Endothelial cell of umbilical vein (primary cell): ENCODE measurements around the gene CLSTN1. TPM values are rescaled to one million over a fixed set of nuclear protein-coding genes. Genes with fewer than 3 reads are reported as not detected.

ENCODE experiments used
- BruUV-seq: library from RNA; stranded (reverse); fragments of 400-500 nt; replicated peaks from 2 replicates; lab custom pipeline; 2021; lab: Mats Ljungman, UMichigan
- CTCF ChIA-PET: fragments of 300-600, 350-600 bp; sonication (Branson Sonifier 250); formaldehyde crosslinking; loops from one replicate; lab custom pipeline; 2021; ENCODE audit warnings: antibody characterized with exemption, inconsistent platforms; lab: Charles Lee
- POLR2A ChIA-PET: fragments of 300-600, 350-600 bp; sonication (Branson Sonifier 250); formaldehyde crosslinking; loops from one replicate; lab custom pipeline; 2021; ENCODE audit warnings: antibody characterized with exemption, inconsistent platforms; lab: Charles Lee
- DNase-seq: peaks from one replicate; pipeline ENCODE4 v3.0.0-alpha.2; 2011; ENCODE audit warnings: low read depth, low spot score
- FAIRE-seq: peaks from 2 replicates; lab custom pipeline; 2011; peaks lifted over from hg19 to GRCh38; lab: Jason Lieb, UNC
- H2AFZ ChIP-seq: 2 replicates; pipeline ENCODE4 v1.6.0; 2012; ENCODE audit warnings: low read depth, low read length, control low read depth, inconsistent platforms
- H3K27ac ChIP-seq: 2 replicates; pipeline ENCODE4 v1.5.1; 2011; ENCODE audit warnings: low read depth, mild to moderate bottlenecking, control low read depth, low read length, moderate library complexity; ENCODE audit not compliant: insufficient read depth
- H3K27me3 ChIP-seq, 2 experiments: 2 replicates each; pipeline versions ENCODE4 v1.6.0 to v1.6.1; 2011; ENCODE audit warnings: low read length in 2 of 2, mixed read lengths in 1 of 2; ENCODE audit not compliant: control insufficient read depth in 2 of 2, insufficient read depth in 2 of 2
- H3K36me3 ChIP-seq, 2 experiments: 2 replicates in 1 of 2; 3 replicates in 1 of 2; pipeline ENCODE4 v1.5.1; 2011; ENCODE audit warnings: low read length in 2 of 2, mild to moderate bottlenecking in 1 of 2, moderate library complexity in 1 of 2; ENCODE audit not compliant: control insufficient read depth in 2 of 2, insufficient read depth in 2 of 2; ENCODE audit errors: extremely low read depth in 1 of 2
- H3K4me1 ChIP-seq: 3 replicates; pipeline ENCODE4 v1.5.1; 2011; ENCODE audit warnings: mild to moderate bottlenecking, low read length; ENCODE audit not compliant: control insufficient read depth, insufficient read depth; ENCODE audit errors: extremely low read depth
- H3K4me2 ChIP-seq: 2 replicates; pipeline ENCODE4 v1.6.1; 2011; ENCODE audit warnings: low read length, control low read depth, mixed read lengths; ENCODE audit not compliant: insufficient read depth
- H3K4me3 ChIP-seq, 3 experiments: fragments of 200-600 bp in 1 of 3; sonication (generic), shearing (Covaris generic) in 1 of 3; replicated peaks in 1 of 3; 2 replicates each; pipeline ENCODE4 v1.5.1; 2011 to 2016; ENCODE audit warnings: control low read depth in 3 of 3, low read length in 3 of 3, mild to moderate bottlenecking in 2 of 3, inconsistent platforms in 1 of 3, low read depth in 1 of 3, moderate library complexity in 1 of 3; ENCODE audit not compliant: insufficient read depth in 1 of 3
- H3K79me2 ChIP-seq: 2 replicates; pipeline ENCODE4 v1.6.0; 2012; ENCODE audit warnings: low read length, inconsistent platforms; ENCODE audit not compliant: control insufficient read depth, insufficient read depth
- H3K9ac ChIP-seq: replicated peaks from 2 replicates; pipeline ENCODE3; 2011; ENCODE audit warnings: low read length, control low read depth; ENCODE audit not compliant: insufficient read depth; ENCODE audit errors: extremely low read depth
- H3K9me1 ChIP-seq: replicated peaks from 3 replicates; pipeline ENCODE4 v1.6.0; 2011; ENCODE audit warnings: mild to moderate bottlenecking, low read length; ENCODE audit not compliant: control insufficient read depth, insufficient read depth; ENCODE audit errors: extremely low read depth
- H3K9me3 ChIP-seq: replicated peaks from 2 replicates; pipeline ENCODE4 v1.5.1; 2012; ENCODE audit warnings: low read length, inconsistent platforms; ENCODE audit not compliant: control insufficient read depth, insufficient read depth
- H4K20me1 ChIP-seq: replicated peaks from 2 replicates; pipeline ENCODE3; 2011; ENCODE audit warnings: mild to moderate bottlenecking, low read length; ENCODE audit not compliant: control insufficient read depth, insufficient read depth; ENCODE audit errors: extremely low read depth
- EZH2 ChIP-seq: IDR thresholded peaks from 2 replicates; pipeline ENCODE4 v1.6.1; 2012; ENCODE audit warnings: borderline replicate concordance, low read depth, mild to moderate bottlenecking, moderate library complexity, low read length, inconsistent platforms; ENCODE audit not compliant: severe bottlenecking
- FOS ChIP-seq: IDR thresholded peaks from 2 replicates; pipeline ENCODE4 v1.6.1; 2011; ENCODE audit warnings: mild to moderate bottlenecking, low read length, moderate library complexity, borderline replicate concordance; ENCODE audit not compliant: insufficient read depth
- GATA2 ChIP-seq: IDR thresholded peaks from 2 replicates; pipeline ENCODE4 v1.7.0; 2011; ENCODE audit warnings: low read depth, mild to moderate bottlenecking, moderate library complexity, mixed read lengths, low read length; ENCODE audit not compliant: insufficient read length, insufficient read depth
- JUN ChIP-seq: IDR thresholded peaks from 2 replicates; pipeline ENCODE4 v1.6.1; 2011; ENCODE audit warnings: borderline replicate concordance, low read depth; ENCODE audit not compliant: insufficient read length, insufficient read depth
- MAX ChIP-seq: IDR thresholded peaks from 2 replicates; pipeline ENCODE4 v1.6.1; 2011; ENCODE audit not compliant: insufficient read depth, insufficient read length
- MYC ChIP-seq: IDR thresholded peaks from one replicate; pipeline ENCODE4 v1.6.1; 2011; ENCODE audit warnings: mild to moderate bottlenecking, low read depth, low read length
- POLR2A ChIP-seq: IDR thresholded peaks from 2 replicates; pipeline ENCODE4 v1.6.1; 2012; ENCODE audit warnings: low read depth, mild to moderate bottlenecking, control low read depth, low read length
- POLR2AphosphoS5 ChIP-seq: IDR thresholded peaks from 2 replicates; pipeline ENCODE4 v1.6.1; 2012; ENCODE audit warnings: low read depth, mild to moderate bottlenecking, control low read depth, low read length, moderate library complexity; ENCODE audit not compliant: insufficient read depth
- dilution Hi-C: fragments of 300-500 bp; cut with MboI; formaldehyde crosslinking; loops from one replicate; pipeline ENCODE4 v1.15.0; 2019; ENCODE audit warnings: low sequenced_read_pairs; ENCODE audit not compliant: extremely low pct_ligation_motif_present
- intact Hi-C: fragments of 100-400 bp; cut with micrococcal nuclease; formaldehyde crosslinking; loops from one replicate; pipeline ENCODE4 v1.10.0; 2022
- polyA plus RNA-seq, 4 experiments: library from polyadenylated mRNA; depleted of rRNA in 3 of 4; stranded (reverse) in 3 of 4; unstranded in 1 of 4; fragments of >200 nt; gene quantifications; 2 replicates each; pipeline versions ENCODE4 v1.2.1 to v1.2.3, GENCODE V29; 2011 to 2012; ENCODE audit warnings: missing spikeins in 1 of 4
- total RNA-seq: library from RNA; stranded (reverse); gene quantifications from 2 replicates; pipeline ENCODE4 v1.2.3, GENCODE V29; 2021
- TF ChIP-seq, protein P1 (sequence below), 2 donors: IDR thresholded peaks; 1 replicate in 1 of 2; 2 replicates in 1 of 2; pipeline ENCODE4 v1.5.1; 2011; ENCODE audit warnings: low read length in 2 of 2, mild to moderate bottlenecking in 2 of 2, moderate library complexity in 2 of 2, control low read depth in 1 of 2, inconsistent platforms in 1 of 2, low read depth in 1 of 2; ENCODE audit not compliant: insufficient read depth in 1 of 2; ENCODE audit errors: extremely low read depth in 1 of 2

CLSTN1 gene
- total and polyA plus RNA-seq, 2 donors (not counting 3 experiments of a cell fraction or from before 2014, with no cell fraction given): 49.1 to 130 TPM

DNA sequence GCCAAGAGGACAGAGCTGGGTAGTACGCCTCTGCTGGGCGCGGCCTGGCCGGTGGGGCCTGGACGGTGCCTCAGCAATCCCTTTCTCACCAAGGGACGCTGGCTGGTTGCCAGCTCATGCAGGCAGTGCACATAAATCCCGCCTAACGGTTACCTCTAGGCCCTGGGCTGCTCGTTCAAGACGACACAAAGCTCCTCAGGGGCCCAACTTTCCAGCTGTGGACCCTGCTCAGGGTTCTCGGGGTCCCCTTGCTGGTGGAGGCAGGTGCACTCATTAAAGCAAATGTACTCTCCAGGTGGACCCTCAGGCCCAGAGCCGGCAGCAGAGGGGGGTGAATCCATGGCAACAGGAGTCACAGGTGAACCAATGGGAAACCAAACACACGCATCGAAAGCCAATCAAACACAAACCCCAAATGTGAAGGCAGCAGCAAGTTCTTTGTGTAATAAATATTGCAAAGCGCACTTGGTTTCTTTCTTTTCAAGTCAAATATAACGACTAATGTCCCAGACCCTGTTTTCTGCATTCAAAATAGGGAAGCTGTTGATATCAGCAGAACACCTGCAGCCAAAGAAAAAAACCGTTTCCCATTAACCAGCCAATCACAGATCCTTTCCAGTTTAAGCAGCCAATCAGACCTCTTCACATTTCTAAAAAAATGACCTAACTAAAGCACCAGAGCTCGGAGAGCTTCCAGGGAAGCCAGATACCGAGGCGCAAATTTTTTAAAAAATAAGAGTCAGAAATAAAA lies 26.1 kb upstream of the CLSTN1 start:
- ChIA-PET CTCF (interaction anchor here (0.8 to 1.4 kb wide), 4 partner anchors 9 to 128 kb away, joined by 3 to 6 read pairs (median 4); no protein-coding TSS in a partner anchor), POLR2A (no interaction called here)
- no peak for TF ChIP-seq POLR2AphosphoS5
- no peak for TF ChIP-seq POLR2A
- no peak for TF ChIP-seq FOS
- no peak for TF ChIP-seq EZH2
- TF ChIP-seq JUN: no peak
- TF ChIP-seq GATA2: no peak
- TF ChIP-seq MAX: no peak
- Histone ChIP-seq H3K36me3 (no peaks in the 10 kb centered on the region), H3K4me3 (no peak overlapping the region), H3K9me1 (no peaks in the 10 kb centered on the region), H2AFZ (no peak overlapping the region), H3K9me3 (no peaks in the 10 kb centered on the region), H3K4me2 (no peak overlapping the region), H3K27me3 (no peaks in the 10 kb centered on the region), H3K79me2 (no peaks in the 10 kb centered on the region), H3K9ac (no peak overlapping the region), H3K27ac (no peak overlapping the region), H3K4me1 (no peaks in the 10 kb centered on the region), H4K20me1 (no peaks in the 10 kb centered on the region)
- BruUV-seq: TSS peak; percentile 17
- intact Hi-C loops (no loop called here), dilution Hi-C loops (no loop called here)
- DNase-seq: no peak
- no peak for FAIRE-seq

DNA sequence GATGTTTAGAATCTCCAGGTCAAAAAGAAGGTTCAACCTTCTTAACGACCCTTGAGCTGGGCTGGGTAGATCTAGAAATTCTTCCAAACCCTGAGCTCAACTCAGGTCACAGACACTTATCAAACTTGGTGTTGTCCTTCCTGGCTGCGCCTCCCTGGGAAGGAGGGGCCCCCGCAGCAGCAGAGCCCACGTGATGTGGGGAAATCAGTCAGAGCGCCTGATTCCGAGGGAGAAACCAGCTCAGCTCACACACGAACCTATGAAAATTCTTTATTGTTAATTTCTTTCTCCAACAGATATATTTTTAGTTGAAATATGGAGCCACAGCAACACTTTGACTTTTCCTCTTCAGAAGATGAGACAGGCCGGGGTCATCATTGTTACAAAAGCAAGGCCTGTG lies 24.3 kb upstream of the CLSTN1 start:
- H3K4me3 ChIP-seq: no peak overlapping the region
- H3K79me2 ChIP-seq: no peaks in the 10 kb centered on the region
- BruUV-seq: no TSS peak
- no peaks in the 10 kb centered on the region for H3K36me3 ChIP-seq
- dilution Hi-C loops: no loop called here
- POLR2A ChIA-PET: no interaction called here
- no peaks in the 10 kb centered on the region for H3K9me3 ChIP-seq
- H3K9me1 ChIP-seq: no peaks in the 10 kb centered on the region
- TF ChIP-seq EZH2 (no peak), MYC (no peak), FOS (no peak), GATA2 (no peak), POLR2AphosphoS5 (no peak), MAX (no peak), JUN (no peak), POLR2A (no peak)
- TF ChIP-seq, protein P1, sequence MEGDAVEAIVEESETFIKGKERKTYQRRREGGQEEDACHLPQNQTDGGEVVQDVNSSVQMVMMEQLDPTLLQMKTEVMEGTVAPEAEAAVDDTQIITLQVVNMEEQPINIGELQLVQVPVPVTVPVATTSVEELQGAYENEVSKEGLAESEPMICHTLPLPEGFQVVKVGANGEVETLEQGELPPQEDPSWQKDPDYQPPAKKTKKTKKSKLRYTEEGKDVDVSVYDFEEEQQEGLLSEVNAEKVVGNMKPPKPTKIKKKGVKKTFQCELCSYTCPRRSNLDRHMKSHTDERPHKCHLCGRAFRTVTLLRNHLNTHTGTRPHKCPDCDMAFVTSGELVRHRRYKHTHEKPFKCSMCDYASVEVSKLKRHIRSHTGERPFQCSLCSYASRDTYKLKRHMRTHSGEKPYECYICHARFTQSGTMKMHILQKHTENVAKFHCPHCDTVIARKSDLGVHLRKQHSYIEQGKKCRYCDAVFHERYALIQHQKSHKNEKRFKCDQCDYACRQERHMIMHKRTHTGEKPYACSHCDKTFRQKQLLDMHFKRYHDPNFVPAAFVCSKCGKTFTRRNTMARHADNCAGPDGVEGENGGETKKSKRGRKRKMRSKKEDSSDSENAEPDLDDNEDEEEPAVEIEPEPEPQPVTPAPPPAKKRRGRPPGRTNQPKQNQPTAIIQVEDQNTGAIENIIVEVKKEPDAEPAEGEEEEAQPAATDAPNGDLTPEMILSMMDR (IDR thresholded peaks at IDR 0.05; ENCODE audit: extremely low read depth in 1 of 2, insufficient read depth in 1 of 2, low read depth in 1 of 2, low read length in 2 of 2): no peak
- intact Hi-C loops: no loop called here
- H2AFZ ChIP-seq: no peak overlapping the region
- H3K9ac ChIP-seq: no peak overlapping the region
- CTCF ChIA-PET: interaction anchor here (0.5 to 1.5 kb wide), 5 partner anchors 11 to 63 kb away, joined by 3 to 6 read pairs (median 3); no protein-coding TSS in a partner anchor
- DNase-seq (no peak), FAIRE-seq (no peak)
- no peak overlapping the region for H3K27ac ChIP-seq
- no peaks in the 10 kb centered on the region for H3K4me1 ChIP-seq
- H3K4me2 ChIP-seq: no peak overlapping the region
- no peaks in the 10 kb centered on the region for H4K20me1 ChIP-seq
- H3K27me3 ChIP-seq: no peaks in the 10 kb centered on the region
